MCF 10A (cell line): ENCODE data around the gene CLDN24. TPM values are rescaled to one million over a fixed set of nuclear protein-coding genes. Genes with fewer than 3 reads are reported as not detected.

Experiments used
- BruUV-seq: library from RNA; stranded (reverse); fragments of 400-500 nt; replicated peaks from 2 replicates; lab custom pipeline; 2021; lab: Mats Ljungman, UMichigan
- CTCF ChIA-PET: fragments of 300-600 bp; sonication (Branson Sonifier 250); formaldehyde crosslinking; extraction: SDS; loops from one replicate; lab custom pipeline; 2021; ENCODE audit warnings: antibody characterized with exemption, inconsistent platforms; lab: Yijun Ruan, JAX
- POLR2A ChIA-PET: fragments of 300-600, 350-650 bp; sonication (Branson Sonifier 250); formaldehyde crosslinking; extraction: SDS; loops from one replicate; lab custom pipeline; 2020; ENCODE audit warnings: antibody characterized with exemption, inconsistent platforms; lab: Yijun Ruan, JAX
- DNase-seq: peaks from one replicate; pipeline ENCODE4 v3.0.0-alpha.2; 2018; ENCODE audit not compliant: unreplicated experiment
- H3K27ac Mint-ChIP-seq: one replicate; pipeline ENCODE4 v1.8.0; 2022; ENCODE audit warnings: mild to moderate bottlenecking, low read depth, mixed read lengths; ENCODE audit not compliant: unreplicated experiment
- H3K27me3 Mint-ChIP-seq: one replicate; pipeline ENCODE4 v1.8.0; 2022; ENCODE audit warnings: mixed read lengths; ENCODE audit not compliant: insufficient read depth, unreplicated experiment
- H3K36me3 Mint-ChIP-seq: one replicate; pipeline ENCODE4 v1.8.0; 2022; ENCODE audit warnings: mild to moderate bottlenecking, moderate library complexity, mixed read lengths; ENCODE audit not compliant: insufficient read depth, unreplicated experiment
- H3K4me1 Mint-ChIP-seq: one replicate; pipeline ENCODE4 v1.8.0; 2022; ENCODE audit warnings: mixed read lengths; ENCODE audit not compliant: insufficient read depth, unreplicated experiment
- H3K4me3 Mint-ChIP-seq: one replicate; pipeline ENCODE4 v1.8.0; 2022; ENCODE audit warnings: mild to moderate bottlenecking, moderate library complexity, mixed read lengths; ENCODE audit not compliant: unreplicated experiment
- H3K9me3 Mint-ChIP-seq: one replicate; pipeline ENCODE4 v1.8.0; 2022; ENCODE audit warnings: mixed read lengths; ENCODE audit not compliant: unreplicated experiment
- intact Hi-C: fragments of 100-400 bp; cut with micrococcal nuclease; formaldehyde crosslinking; loops from 2 replicates; pipeline ENCODE4 v1.14.1; 2022
- total RNA-seq: library from RNA; stranded (reverse); gene quantifications from 2 replicates; pipeline ENCODE4 v1.2.3, GENCODE V29; 2022
- TF ChIP-seq, protein P1 (sequence below): fragments of 200-600 bp; IDR thresholded peaks from one replicate; pipeline ENCODE4 v1.8.0; 2022; ENCODE audit warnings: antibody characterized with exemption, mild to moderate bottlenecking; ENCODE audit not compliant: unreplicated experiment

Gene CLDN24
- total RNA-seq, 1 experiment from 2014 or later: not detected

DNA sequence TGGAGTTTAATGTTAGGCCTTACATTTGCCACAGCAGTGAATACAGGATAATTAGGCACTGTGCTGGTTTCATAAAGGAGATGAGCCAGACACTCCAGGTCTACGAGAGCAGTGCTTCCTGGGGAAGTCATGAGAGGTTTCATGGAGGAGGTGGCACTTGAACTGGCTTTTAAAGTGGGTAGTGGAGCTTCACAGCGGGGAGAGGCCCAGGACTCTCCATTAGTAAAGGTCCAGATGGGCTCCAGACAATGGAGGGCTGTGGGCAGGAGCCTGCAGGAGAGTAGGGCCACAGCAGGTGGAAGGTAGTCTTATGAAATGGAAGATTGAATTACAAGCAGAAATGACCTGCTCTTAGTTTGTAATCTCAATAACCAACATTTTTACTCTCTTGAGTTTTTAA, 31.2 kb downstream of the CLDN24 start:
- CTCF ChIA-PET: interaction anchor here (0.6 to 1.2 kb wide), 5 partner anchors 29 to 1609 kb away, joined by 3 to 5 read pairs (median 4); no protein-coding TSS in a partner anchor
- no TSS peak for BruUV-seq
- POLR2A ChIA-PET: interaction anchor here (1.2 kb wide), 1 partner anchor 155 kb away, joined by 3 read pairs; no protein-coding TSS in a partner anchor
- DNase-seq: no peak
- TF ChIP-seq, protein P1, sequence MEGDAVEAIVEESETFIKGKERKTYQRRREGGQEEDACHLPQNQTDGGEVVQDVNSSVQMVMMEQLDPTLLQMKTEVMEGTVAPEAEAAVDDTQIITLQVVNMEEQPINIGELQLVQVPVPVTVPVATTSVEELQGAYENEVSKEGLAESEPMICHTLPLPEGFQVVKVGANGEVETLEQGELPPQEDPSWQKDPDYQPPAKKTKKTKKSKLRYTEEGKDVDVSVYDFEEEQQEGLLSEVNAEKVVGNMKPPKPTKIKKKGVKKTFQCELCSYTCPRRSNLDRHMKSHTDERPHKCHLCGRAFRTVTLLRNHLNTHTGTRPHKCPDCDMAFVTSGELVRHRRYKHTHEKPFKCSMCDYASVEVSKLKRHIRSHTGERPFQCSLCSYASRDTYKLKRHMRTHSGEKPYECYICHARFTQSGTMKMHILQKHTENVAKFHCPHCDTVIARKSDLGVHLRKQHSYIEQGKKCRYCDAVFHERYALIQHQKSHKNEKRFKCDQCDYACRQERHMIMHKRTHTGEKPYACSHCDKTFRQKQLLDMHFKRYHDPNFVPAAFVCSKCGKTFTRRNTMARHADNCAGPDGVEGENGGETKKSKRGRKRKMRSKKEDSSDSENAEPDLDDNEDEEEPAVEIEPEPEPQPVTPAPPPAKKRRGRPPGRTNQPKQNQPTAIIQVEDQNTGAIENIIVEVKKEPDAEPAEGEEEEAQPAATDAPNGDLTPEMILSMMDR: no peak
- Mint-ChIP-seq H3K4me1 (no peaks in the 10 kb centered on the region), H3K27ac (no peak overlapping the region), H3K4me3 (no peak overlapping the region), H3K9me3 (no peaks in the 10 kb centered on the region), H3K36me3 (peaks cover 66% of the 10 kb centered on the region), H3K27me3 (no peaks in the 10 kb centered on the region)
- intact Hi-C loops: loop anchor here (10.0 kb wide), 1 partner anchor 114 kb away; no protein-coding TSS in a partner anchor

DNA sequence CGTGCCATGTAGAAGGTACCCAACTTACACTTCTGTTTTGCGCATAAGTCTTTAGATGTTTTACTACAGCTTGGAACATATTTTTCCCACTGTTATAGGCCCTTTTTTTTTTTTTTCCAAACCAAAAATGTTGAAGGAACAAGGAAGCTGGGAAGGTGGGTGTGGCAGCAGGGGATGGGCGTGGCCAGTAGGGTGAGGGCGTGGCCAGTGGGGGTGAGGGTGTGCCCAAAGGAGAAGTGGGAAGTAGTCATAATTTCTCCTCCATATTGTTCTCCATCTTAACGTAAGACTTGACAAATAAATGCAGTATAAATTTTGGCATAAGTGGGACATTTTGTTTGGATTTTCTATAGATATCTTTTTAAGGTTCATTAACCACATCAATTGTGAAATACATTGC, 32.5 kb downstream of the CLDN24 start:
- ChIA-PET POLR2A (interaction anchor here (0.6 kb wide), 1 partner anchor 49 kb away, joined by 4 read pairs; no protein-coding TSS in a partner anchor), CTCF (interaction anchor here (0.5 to 2.3 kb wide), 2 partner anchors 28 to 1265 kb away, joined by 3 to 7 read pairs; no protein-coding TSS in a partner anchor)
- no TSS peak for BruUV-seq
- H3K27me3 Mint-ChIP-seq: no peaks in the 10 kb centered on the region
- no peaks in the 10 kb centered on the region for H3K9me3 Mint-ChIP-seq
- peak; percentile 3 for DNase-seq
- TF ChIP-seq, protein P1: no peak
- H3K27ac Mint-ChIP-seq: no peak overlapping the region
- peaks cover 67% of the 10 kb centered on the region for H3K36me3 Mint-ChIP-seq
- no peak overlapping the region for H3K4me3 Mint-ChIP-seq
- intact Hi-C loops: loop anchor here (10.0 kb wide), 1 partner anchor 115 kb away; no protein-coding TSS in a partner anchor
- no peaks in the 10 kb centered on the region for H3K4me1 Mint-ChIP-seq

DNA sequence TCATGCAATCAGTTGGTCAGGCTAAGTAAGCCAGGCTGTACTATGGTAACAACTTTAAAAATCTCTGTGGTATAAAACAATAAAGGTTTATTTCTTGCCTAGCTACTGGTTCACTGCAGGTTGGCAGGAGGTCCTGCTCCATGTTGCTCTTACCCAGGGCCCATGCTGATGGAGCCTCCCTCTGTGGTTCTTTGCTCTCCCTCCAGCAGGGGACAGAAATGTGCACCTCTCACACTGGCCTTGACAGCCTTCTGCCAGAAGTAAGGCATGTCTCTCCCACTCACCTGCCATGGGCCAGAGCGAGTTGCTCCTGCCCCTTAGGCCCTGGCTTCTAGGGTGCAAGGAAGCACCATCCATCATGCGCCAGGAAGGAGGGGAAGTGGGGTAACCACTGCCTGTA, 33.3 kb downstream of the CLDN24 start:
- Mint-ChIP-seq H3K4me1 (no peaks in the 10 kb centered on the region), H3K27me3 (no peaks in the 10 kb centered on the region), H3K4me3 (no peak overlapping the region), H3K9me3 (no peaks in the 10 kb centered on the region), H3K27ac (no peak overlapping the region), H3K36me3 (peaks cover 65% of the 10 kb centered on the region)
- ChIA-PET POLR2A (no interaction called here), CTCF (interaction anchor here (0.5 to 2.3 kb wide), 2 partner anchors 27 to 1264 kb away, joined by 3 to 7 read pairs; no protein-coding TSS in a partner anchor)
- TF ChIP-seq, protein P1: no peak
- DNase-seq: peak; percentile 1
- intact Hi-C loops: no loop called here
- no TSS peak for BruUV-seq

DNA sequence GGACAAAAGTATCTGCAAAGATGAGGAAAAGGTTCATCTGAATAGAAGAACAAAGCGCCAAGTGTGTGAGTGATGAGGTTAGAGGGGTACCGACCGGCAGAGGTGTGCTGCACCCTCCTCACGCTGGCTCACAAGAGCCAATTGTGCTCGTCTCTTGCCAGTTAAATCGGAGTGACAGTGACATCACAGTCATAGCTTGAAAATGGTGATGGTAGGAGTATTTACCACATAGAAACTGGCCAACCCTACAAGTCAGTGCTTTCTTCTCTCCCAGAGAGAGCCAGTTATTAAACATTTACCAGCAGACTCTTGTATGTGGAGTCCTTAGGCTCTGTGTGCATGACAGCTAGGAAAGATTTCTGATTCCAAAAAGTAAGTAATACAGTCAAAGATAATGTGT, 34.5 kb downstream of the CLDN24 start:
- no TSS peak for BruUV-seq
- TF ChIP-seq, protein P1: no peak
- H3K36me3 Mint-ChIP-seq: peaks cover 70% of the 10 kb centered on the region

More for the DNA sequence above, 34.5 kb downstream of the CLDN24 start:
- H3K4me3 Mint-ChIP-seq: no peak overlapping the region
- DNase-seq: no peak
- no peaks in the 10 kb centered on the region for H3K4me1 Mint-ChIP-seq
- no peaks in the 10 kb centered on the region for H3K27me3 Mint-ChIP-seq
- POLR2A ChIA-PET: no interaction called here
- H3K9me3 Mint-ChIP-seq: no peaks in the 10 kb centered on the region
- intact Hi-C loops: no loop called here
- CTCF ChIA-PET: interaction anchor here (0.7 kb wide), 1 partner anchor 836 kb away, joined by 3 read pairs; no protein-coding TSS in a partner anchor
- no peak overlapping the region for H3K27ac Mint-ChIP-seq
